Body of pancreas (tissue), 4 donors: Measurements from ENCODE around the gene FLRT2. TPM values are rescaled to one million over a fixed set of nuclear protein-coding genes. Genes with fewer than 3 reads are reported as not detected.
A peak's percentile ranks its signal among the peaks of the same experiment; 100 is the strongest.

Source experiments
- ATAC-seq: fragments of 150-250 bp; one replicate; pipeline ENCODE4 v1.9.1; 2016
- DNase-seq, 4 donors: peaks; one replicate each; pipeline ENCODE4 v3.0.0-alpha.2; 2019
- H3K27ac ChIP-seq, 4 donors: fragments of 200-600 bp; sonication (generic); 1 replicate in 3 of 4; 2 replicates in 1 of 4; pipeline versions ENCODE4 v1.5.1 to v1.6.1; 2016 to 2019; ENCODE audit warnings: mild to moderate bottlenecking in 1 of 4, mixed read lengths in 1 of 4, moderate library complexity in 1 of 4
- H3K27me3 ChIP-seq, 2 donors: fragments of 200-600 bp; sonication (generic); one replicate each; pipeline ENCODE4 v1.6.0; 2016; ENCODE audit warnings: mild to moderate bottlenecking in 1 of 2
- H3K36me3 ChIP-seq, 2 donors: fragments of 200-600 bp; sonication (generic); replicated peaks in 1 of 2; 2 replicates each; pipeline ENCODE4 v1.5.1; 2016; ENCODE audit warnings: low read depth in 2 of 2; ENCODE audit not compliant: insufficient read depth in 1 of 2
- H3K4me1 ChIP-seq: fragments of 200-600 bp; sonication (generic); one replicate; pipeline ENCODE4 v1.6.0; 2016
- H3K4me3 ChIP-seq, 2 donors: fragments of 200-600 bp; sonication (generic); 1 replicate in 1 of 2; 2 replicates in 1 of 2; pipeline ENCODE4 v1.5.1; 2016 to 2019
- H3K9me3 ChIP-seq, 3 donors: fragments of 200-600 bp; sonication (generic); 1 replicate in 2 of 3; 2 replicates in 1 of 3; pipeline ENCODE4 v1.5.1; 2016
- POLR2A ChIP-seq, 3 donors: fragments of 450-650 bp; IDR thresholded peaks; one replicate each; pipeline ENCODE4 v1.6.1; 2016; ENCODE audit warnings: antibody characterized with exemption in 3 of 3, mild to moderate bottlenecking in 2 of 3
- whole genome bisulfite sequencing, 2 donors: methylation state at CpG; one replicate each; pipeline ENCODE4 v1.1.5; 2017; 5-methylcytosine and 5-hydroxymethylcytosine counted together
- intact Hi-C: fragments of 100-400 bp; cut with DNase I; formaldehyde crosslinking; loops from one replicate; pipeline ENCODE4 v1.15.1; 2023
- total RNA-seq, 2 donors: library from RNA; depleted of rRNA; stranded (reverse); fragments of >200 nt; gene quantifications; one replicate each; pipeline ENCODE4 v1.1.0, GENCODE V29; 2016
- TF ChIP-seq, protein P1 (sequence below), 7 experiments: fragments of 450-650 bp in 4 of 7; fragments of 200-600 bp in 3 of 7; sonication (generic) in 3 of 7; IDR thresholded peaks; one replicate each; pipeline ENCODE4 v1.5.1; 2016 to 2019; ENCODE audit warnings: antibody characterized with exemption in 7 of 7

FLRT2 gene
- total RNA-seq, 2 donors from 2014 or later = 37.6 to 114 TPM

- TF ChIP-seq, protein P1, sequence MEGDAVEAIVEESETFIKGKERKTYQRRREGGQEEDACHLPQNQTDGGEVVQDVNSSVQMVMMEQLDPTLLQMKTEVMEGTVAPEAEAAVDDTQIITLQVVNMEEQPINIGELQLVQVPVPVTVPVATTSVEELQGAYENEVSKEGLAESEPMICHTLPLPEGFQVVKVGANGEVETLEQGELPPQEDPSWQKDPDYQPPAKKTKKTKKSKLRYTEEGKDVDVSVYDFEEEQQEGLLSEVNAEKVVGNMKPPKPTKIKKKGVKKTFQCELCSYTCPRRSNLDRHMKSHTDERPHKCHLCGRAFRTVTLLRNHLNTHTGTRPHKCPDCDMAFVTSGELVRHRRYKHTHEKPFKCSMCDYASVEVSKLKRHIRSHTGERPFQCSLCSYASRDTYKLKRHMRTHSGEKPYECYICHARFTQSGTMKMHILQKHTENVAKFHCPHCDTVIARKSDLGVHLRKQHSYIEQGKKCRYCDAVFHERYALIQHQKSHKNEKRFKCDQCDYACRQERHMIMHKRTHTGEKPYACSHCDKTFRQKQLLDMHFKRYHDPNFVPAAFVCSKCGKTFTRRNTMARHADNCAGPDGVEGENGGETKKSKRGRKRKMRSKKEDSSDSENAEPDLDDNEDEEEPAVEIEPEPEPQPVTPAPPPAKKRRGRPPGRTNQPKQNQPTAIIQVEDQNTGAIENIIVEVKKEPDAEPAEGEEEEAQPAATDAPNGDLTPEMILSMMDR (IDR thresholded peaks at IDR 0.05) = no peak
- no peak for TF ChIP-seq POLR2A (IDR thresholded peaks at IDR 0.05)
- intact Hi-C loops = no loop called here
Measured at GRCh38 chr14:85514487-85514886, 15.5 kb upstream of the FLRT2 start.

DNA sequence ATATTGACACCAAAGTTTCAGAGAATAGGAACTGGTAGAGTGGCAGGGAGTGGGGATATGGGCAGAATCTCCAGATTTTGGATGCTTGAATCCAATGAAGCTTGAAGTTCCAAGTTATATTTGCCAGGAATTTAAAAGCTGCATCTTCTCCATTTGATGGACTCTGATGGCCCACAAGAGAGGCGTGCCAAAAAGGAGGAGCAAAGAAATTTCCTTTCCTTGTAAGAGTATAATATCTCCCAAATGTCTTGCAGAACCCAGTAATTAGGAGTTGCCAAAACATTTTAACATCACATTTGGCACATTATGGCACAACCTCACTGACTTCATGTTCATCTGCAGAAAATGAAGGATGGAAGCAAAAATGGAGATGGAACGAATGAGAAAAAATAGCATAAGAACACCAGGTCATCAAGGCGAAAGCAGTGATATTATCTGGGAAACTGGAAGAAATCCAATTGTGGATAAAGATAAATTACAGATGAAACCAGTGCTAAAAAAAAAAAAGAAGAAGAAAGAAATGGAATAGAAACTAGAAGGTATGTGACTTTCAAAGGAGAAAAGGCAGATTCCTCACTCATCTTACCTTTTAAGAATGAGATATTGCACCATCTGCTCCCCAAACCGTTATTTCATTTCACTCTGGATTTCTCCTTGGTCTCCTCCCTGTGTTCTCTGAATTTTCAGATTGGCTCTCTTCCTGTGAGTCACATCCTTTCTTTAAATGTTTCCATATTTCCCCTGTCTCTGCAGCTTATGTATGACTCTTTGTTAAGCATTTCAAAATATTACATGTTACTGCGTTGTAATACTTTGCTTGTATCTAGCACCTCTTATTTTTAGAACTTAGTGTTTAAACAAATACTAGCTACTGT lies 13.5 kb upstream of the FLRT2 start:
- Histone ChIP-seq H3K4me3 (no peak overlapping the region), H3K27me3 (no peaks in the 10 kb centered on the region), H3K36me3 (no peaks in the 10 kb centered on the region), H3K4me1 (peaks cover 6% of the 10 kb centered on the region), H3K27ac (no peak overlapping the region), H3K9me3 (no peaks in the 10 kb centered on the region)
- no peak for ATAC-seq
- no peak for TF ChIP-seq POLR2A (IDR thresholded peaks at IDR 0.05)
- no peak for DNase-seq
- 70 to 77% methylated on average over 5 of the region's 5 CpGs for WGBS, 2 donors
- intact Hi-C loops = no loop called here

More at GRCh38 chr14:85514487-85514886, 15.5 kb upstream of the FLRT2 start:
- H3K27me3 ChIP-seq = no peaks in the 10 kb centered on the region
- H3K4me3 ChIP-seq = no peak overlapping the region
- ATAC-seq = no peak
- WGBS, 2 donors = 55 to 83% methylated on average over 2 of the region's 2 CpGs
- DNase-seq = no peak
- H3K36me3 ChIP-seq = no peaks in the 10 kb centered on the region
- no peak overlapping the region for H3K27ac ChIP-seq
- no peaks in the 10 kb centered on the region for H3K9me3 ChIP-seq
- H3K4me1 ChIP-seq = no peaks in the 10 kb centered on the region

- no peaks in the 10 kb centered on the region for H3K27me3 ChIP-seq
- H3K9me3 ChIP-seq = no peaks in the 10 kb centered on the region
- no peak overlapping the region for H3K4me3 ChIP-seq
- no peaks in the 10 kb centered on the region for H3K36me3 ChIP-seq
- H3K27ac ChIP-seq = no peak overlapping the region
- DNase-seq = no peak
- intact Hi-C loops = no loop called here
- ATAC-seq = no peak
- TF ChIP-seq POLR2A (IDR thresholded peaks at IDR 0.05) = no peak
- TF ChIP-seq, protein P1 (IDR thresholded peaks at IDR 0.05) = no peak
- H3K4me1 ChIP-seq = peaks cover 6% of the 10 kb centered on the region
- WGBS, 2 donors = 97 to 98% methylated on average over 2 of the region's 2 CpGs
Measured at GRCh38 chr14:85517114-85517688, 12.7 kb upstream of the FLRT2 start.

GRCh38 chr14:85519661-85520305 lies 10.2 kb upstream of the FLRT2 start:
- no peaks in the 10 kb centered on the region for H3K36me3 ChIP-seq
- WGBS, 2 donors = 29 to 65% methylated on average over 1 of the region's 1 CpG
- DNase-seq (no peak), ATAC-seq (no peak)
- no peak overlapping the region for H3K4me3 ChIP-seq
- H3K4me1 ChIP-seq = peaks cover 16% of the 10 kb centered on the region
- TF ChIP-seq, protein P1 (IDR thresholded peaks at IDR 0.05) = no peak
- TF ChIP-seq POLR2A (IDR thresholded peaks at IDR 0.05) = no peak
- H3K27ac ChIP-seq = peak overlapping the region in 1 of 4 donors; percentile 48
- no peaks in the 10 kb centered on the region for H3K27me3 ChIP-seq
- intact Hi-C loops = no loop called here
- H3K9me3 ChIP-seq = no peaks in the 10 kb centered on the region

- Histone ChIP-seq H3K27ac (no peak overlapping the region), H3K4me3 (no peak overlapping the region), H3K9me3 (no peaks in the 10 kb centered on the region), H3K27me3 (no peaks in the 10 kb centered on the region), H3K4me1 (peaks cover 22% of the 10 kb centered on the region), H3K36me3 (no peaks in the 10 kb centered on the region)
- DNase-seq = no peak
- ATAC-seq = no peak
- intact Hi-C loops = no loop called here
- no peak for TF ChIP-seq POLR2A (IDR thresholded peaks at IDR 0.05)
- TF ChIP-seq, protein P1 (IDR thresholded peaks at IDR 0.05) = no peak
- WGBS, 2 donors = 86 to 91% methylated on average over 4 of the region's 4 CpGs
Measured at GRCh38 chr14:85520581-85520980, 9.4 kb upstream of the FLRT2 start.
